Activated T-cell treated with anti-CD3 and anti-CD28 coated beads for 4 hours (primary cell): Measurements from ENCODE around the gene ZBED2.

Experiments used
- DNase-seq: peaks from one replicate; pipeline ENCODE4 v3.0.0-alpha.2; 2020

ZBED2 gene

GRCh38 chr3:111601810-111602209 lies 6.7 kb upstream of the ZBED2 start:
- no peak for DNase-seq

DNA sequence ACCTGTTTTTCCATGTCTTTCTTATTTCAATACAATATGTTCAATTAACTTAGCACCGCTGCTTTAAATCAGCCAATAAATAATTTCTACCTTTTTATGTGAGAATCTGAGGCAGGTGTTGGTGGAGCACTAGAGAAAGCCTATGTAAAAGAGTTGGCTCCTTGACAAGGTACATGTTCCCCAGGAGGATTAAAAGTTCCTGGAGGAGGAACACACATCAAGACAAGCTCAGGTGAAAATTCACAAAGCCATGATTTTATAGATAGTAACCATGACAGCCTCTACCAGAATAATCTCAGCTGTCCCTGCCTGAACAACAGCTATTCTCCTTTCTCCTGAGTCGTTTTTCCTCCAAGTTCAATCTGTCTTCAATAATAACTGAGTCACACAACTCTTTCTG lies 3.4 kb upstream of the ZBED2 start:
- no peak for DNase-seq

- DNase-seq = no peak
Measured at GRCh38 chr3:111598139-111598538, 3.0 kb upstream of the ZBED2 start.

DNA sequence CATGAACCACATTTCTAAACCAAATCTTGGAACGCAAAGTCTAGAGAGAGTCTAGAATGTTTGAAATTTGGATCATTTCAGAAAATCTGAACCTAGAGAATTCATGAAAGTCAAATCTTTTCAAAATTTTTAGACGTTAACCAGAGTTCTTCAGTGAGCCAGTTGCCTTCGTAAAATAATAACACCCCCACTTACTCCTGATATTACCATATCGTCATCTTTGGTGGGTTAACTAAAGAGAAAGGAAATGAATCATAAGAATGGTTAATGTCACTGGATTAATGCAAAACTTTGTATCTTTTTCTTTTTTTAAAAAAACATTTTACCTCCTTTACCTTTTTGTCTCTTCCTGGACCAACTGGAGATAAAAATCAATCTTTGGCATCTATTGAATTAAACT lies 1.2 kb upstream of the ZBED2 start:
- no peak for DNase-seq

DNA sequence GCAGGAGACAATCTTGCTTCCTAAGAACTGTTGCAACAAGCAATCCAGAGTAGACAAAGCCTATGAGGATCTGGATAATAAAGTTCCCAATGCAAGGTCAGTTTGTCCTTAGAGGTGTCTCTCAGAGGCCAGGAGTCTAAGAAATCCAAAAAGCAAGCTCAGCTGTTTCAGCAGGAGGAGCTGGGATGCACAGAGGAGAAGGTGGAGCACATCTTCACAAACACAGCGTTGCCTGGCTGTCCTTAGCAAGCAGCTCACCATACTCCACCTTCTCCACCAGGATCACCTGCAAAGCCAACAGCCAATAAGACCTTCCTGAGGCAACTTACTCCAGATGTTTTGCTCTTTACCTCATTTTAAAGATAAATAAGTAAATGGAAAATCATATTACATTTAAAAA lies 365 bp downstream of the ZBED2 start:
- DNase-seq = no peak

DNA sequence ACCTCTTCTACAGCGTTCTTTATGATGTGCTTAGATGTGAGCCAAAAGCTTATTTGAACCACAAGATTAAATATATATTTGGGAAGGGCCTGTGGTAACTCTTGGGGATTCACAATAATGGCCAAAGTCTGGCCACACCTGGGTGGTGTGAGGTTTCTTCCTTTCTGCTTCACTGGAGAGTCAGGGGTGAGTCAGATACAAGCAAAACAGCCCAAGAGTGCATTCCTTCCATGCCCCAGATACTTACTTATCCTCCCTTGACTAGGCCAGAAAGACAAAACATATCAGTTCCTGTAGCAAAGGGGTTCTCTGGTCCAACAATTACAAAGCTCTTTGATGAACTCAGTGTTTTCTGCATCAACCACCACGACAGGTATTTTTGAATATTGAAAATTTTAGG lies 941 bp downstream of the ZBED2 start:
- no peak for DNase-seq

DNA sequence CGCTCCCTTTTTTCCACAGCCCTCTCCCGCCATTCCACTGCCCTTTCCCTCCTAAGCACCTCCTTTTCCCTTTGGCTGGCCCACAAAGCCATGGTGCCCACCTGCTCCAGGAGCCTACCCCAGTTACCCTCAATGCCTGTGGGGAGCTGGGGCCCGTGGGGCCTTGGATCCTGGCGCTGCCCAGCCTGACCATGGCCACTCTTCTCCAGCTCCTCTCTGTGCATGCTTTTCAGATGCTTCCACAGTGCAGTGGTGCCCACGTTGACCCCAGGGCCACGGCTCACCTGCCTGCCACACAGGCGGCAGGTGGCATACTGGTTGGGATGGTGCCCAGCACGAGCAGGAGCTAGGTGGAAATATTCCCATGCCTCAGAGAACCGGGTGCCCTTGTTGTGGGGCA lies 1.5 kb downstream of the ZBED2 start:
- DNase-seq = no peak

- no peak for DNase-seq
Measured at GRCh38 chr3:111592936-111593335, 2.2 kb downstream of the ZBED2 start.

GRCh38 chr3:111592143-111592542 lies 3.0 kb downstream of the ZBED2 start:
- DNase-seq = no peak

GRCh38 chr3:111591555-111591954 lies 3.6 kb downstream of the ZBED2 start:
- no peak for DNase-seq

GRCh38 chr3:111590143-111590491 lies 5.0 kb downstream of the ZBED2 start:
- DNase-seq = no peak

DNA sequence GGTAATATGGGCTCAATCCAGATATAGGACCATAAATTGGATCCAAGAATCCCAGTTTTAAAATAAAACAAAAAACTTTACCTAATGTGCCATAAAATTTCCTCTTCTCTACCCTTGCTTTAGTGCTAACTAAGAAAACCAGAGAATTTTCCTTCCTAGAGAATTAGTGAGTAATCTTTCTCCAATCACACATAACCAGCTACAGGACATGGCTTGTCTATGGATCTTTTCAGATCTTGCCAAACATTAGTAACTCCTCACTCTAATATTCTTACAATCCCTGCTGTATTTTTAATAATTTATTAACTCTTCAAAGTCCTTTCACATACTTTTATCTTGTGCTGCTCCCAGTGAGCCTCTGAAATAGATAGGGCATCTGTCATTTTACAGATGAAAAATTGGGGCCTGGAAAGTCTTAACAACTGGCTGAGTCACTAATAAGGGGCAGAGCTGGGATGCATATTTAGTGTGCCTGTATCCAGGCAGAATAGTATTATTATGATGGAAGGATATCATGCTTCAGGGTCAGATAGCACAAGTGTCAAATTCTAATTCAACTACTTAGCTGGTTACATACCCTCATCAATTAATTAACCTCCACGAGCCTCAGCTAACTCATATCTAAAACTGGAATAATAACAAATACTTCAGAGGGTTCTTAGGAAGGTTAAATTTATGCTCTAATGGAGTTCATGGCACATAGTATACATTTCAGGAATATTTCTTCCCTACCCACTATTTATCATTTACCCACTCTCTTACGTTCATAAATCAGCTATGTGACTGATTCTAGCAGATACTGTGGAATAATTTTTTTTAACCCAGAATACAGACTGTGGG lies 5.6 kb downstream of the ZBED2 start:
- no peak for DNase-seq

- no peak for DNase-seq
Measured at GRCh38 chr3:111588527-111588926, 6.6 kb downstream of the ZBED2 start.

DNA sequence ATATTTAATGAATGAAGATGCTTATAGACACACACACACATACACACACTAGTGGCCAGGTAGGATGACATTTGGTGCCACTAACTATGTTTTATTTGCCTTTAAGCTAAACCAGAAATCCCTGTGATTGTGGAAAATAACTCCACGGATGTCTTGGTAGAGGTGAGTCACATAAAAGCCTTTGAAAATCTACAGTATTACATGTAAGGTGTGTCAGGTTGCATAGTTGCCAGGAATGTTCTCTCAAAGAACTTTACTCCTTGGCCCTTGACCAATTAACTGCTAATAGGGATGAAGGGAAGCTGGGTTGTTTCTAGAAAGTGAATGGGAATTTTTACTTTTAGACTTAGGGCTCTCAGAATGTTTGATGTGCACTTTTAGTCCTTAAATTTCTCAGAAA lies 9.9 kb downstream of the ZBED2 start:
- DNase-seq = no peak

GRCh38 chr3:111584744-111585143 lies 10.4 kb downstream of the ZBED2 start:
- DNase-seq = no peak

DNA sequence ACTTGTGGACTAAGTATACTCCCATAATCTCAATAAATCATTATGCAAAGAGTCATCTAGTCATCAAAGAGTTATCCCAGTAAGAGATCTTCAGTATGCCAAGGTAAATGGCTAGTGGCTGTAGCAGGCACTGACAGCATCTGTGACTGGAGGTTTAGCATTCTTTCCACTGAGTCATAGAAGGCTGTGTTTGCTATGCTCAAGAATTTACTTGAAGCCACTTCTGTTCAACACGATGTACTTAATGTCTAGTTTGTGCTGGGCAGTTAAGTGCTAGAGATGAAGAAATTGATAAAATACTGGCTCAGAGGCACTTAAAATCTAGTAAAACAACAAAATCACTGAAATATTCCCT lies 13.0 kb downstream of the ZBED2 start:
- no peak for DNase-seq

DNA sequence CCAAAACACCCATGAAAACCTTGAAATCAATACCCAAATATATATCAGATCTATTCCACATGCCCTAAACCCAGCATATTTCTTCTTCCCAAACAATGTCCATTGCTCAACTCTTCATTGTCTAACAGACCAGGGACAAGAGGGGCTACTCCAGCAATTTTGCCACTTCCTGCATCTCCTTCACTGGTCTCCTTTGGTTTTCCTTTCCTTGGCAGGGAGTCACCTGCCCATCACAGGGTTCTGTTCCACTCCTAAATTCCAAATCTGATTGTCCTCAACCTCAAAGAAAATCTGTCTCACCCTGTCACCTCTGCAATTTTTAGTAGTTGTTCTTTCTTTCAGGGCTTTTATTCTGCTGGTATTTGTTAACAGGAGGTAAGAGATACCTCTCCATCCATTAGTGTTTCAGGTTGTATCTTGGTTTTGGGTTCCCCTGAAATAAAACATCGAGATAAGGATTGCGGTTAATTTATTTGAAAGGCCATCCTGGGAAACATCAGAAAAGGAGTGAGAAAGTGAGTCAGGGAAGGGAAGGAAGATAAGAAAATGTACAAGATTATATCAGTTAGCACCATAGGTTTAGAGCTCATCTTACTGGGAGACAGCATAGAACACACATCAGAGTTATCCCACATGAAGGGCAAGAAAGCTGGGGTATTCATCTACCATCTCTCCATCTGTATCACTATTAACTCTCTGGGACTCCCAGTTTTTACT lies 13.6 kb downstream of the ZBED2 start:
- no peak for DNase-seq

- no peak for DNase-seq
Measured at GRCh38 chr3:111579495-111579894, 15.7 kb downstream of the ZBED2 start.

DNA sequence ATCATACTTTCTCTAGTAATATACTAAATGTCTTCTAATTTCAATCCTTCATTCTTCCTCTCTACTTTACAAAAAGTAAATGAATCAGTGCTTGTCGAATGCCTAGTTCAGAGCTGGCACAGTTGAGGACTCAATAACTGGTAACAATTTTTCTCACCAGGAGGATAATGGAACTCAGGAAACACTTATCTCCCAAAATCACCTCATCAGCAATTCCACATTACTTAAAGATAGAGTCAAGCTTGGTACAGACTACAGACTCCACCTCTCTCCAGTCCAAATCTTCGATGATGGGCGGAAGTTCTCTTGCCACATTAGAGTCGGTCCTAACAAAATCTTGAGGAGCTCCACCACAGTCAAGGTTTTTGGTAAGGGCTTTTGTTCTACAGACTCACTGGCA lies 16.3 kb downstream of the ZBED2 start:
- DNase-seq = no peak

- DNase-seq = no peak
Measured at GRCh38 chr3:111577798-111578685, 17.1 kb downstream of the ZBED2 start.

DNA sequence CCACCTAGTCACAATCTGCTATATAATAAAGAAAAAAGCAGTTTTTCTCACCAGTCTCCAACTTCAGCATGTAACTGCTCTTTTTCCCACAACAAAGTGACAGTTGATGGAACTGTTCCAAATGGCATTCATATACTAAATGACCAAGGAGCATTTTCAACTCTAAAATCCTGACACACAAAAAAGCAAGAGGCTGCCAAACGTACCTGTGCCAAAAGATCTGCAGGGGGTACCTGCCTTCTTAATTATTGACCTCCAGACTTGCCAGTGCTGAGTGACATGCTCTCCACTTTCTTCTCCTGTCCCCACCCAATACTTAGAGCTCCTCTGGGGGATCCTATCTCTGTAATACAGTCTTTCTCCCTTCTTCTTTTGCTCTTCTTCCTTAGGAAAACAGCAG lies 18.0 kb downstream of the ZBED2 start:
- DNase-seq = no peak

DNA sequence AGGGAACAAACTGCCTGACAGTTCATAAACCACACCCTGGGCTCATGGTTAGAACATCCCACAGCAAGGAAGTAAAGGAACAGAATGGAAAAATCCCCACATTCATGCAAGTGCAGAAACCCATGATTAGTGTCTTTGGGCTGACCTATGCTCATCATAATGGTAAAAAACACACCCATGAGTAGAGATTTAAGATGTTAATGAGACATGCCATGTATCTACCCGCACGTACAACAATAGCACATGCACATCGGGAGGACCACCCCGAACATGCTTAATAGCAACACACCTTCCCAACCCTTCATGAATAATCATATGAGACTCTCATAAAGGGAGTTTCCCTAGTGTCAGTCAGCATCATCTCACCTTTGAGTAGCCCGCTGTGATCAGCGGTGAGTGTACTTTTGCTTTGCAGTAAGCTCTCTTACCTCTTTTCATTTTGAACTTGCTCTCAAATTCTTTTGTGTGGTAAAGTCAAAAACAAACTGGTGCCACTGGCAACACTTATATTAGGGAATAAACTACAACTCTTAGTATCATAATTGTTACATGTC lies 23.2 kb downstream of the ZBED2 start:
- DNase-seq = no peak

DNA sequence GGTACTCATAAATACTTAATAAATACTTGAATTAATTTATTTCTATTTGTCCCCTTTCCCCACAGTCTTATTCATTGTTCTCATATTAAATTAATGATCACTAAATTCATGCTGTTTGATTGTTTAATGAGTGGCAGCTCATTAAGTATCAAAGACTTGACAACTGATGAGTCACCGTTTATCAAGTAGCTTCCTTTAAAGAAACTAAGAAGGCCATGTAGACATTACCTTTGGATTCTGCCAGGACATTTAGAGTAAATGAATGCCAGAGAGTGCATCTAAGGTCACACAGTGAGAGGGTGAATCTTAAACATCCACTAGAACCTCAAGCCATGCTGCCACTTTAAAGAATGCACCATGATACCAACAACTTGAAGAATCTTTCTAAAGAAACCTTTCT lies 23.9 kb downstream of the ZBED2 start:
- no peak for DNase-seq
